Measurements from ENCODE around the gene BCAS1.
"Not testable (repeated sequence)": the region's sequence is repeated elsewhere in the genome, so short reads cannot be mapped to it uniquely, and the experiment has no call there.

GRCh38 chr20:53973882-53974281 lies 96.5 kb downstream of the BCAS1 start:
- not testable (repeated sequence) for TF ChIP-seq CTCF (IDR thresholded peaks at IDR 0.05); POLR2AphosphoS5 (IDR thresholded peaks at IDR 0.05; ENCODE audit: low read depth, low read length); REST (IDR thresholded peaks at IDR 0.05; ENCODE audit: insufficient read depth in 1 of 2, low read depth in 2 of 2, low read length in 1 of 2); SIN3A (IDR thresholded peaks at IDR 0.05; ENCODE audit: borderline replicate concordance, insufficient read depth, low read depth, low read length)

All from Panc1 (cell line).